Activated T-helper 1 cell treated with anti-CD3 and anti-CD28 coated beads, Interleukin-12 subunit alpha, Interleukin-12 subunit beta, Interleukin-2, Interleukin-4 antibody, amounts not matched to agents 30 ng/mL and 10 ng/mL and 1 ng/mL, durations not matched to agents 14 hours and 24 hours and 36 hours (primary cell): ENCODE results near the gene EXOG. TPM values are rescaled to one million over a fixed set of nuclear protein-coding genes. Genes with fewer than 3 reads are reported as not detected.
"Not testable (repeated sequence)": the region's sequence is repeated elsewhere in the genome, so short reads cannot be mapped to it uniquely, and the experiment has no call there.

Experiments used
- DNase-seq: peaks from one replicate; pipeline ENCODE4 v3.0.0; 2021; ENCODE audit warnings: low spot score
- H3K27ac Mint-ChIP-seq: one replicate; pipeline ENCODE4 v1.8.0; 2021; ENCODE audit warnings: mild to moderate bottlenecking, mixed read lengths
- H3K27me3 Mint-ChIP-seq: one replicate; pipeline ENCODE4 v1.8.0; 2022; ENCODE audit warnings: mild to moderate bottlenecking, moderate library complexity, mixed read lengths; ENCODE audit not compliant: insufficient read depth
- H3K36me3 Mint-ChIP-seq: one replicate; pipeline ENCODE4 v1.8.0; 2021; ENCODE audit warnings: low read depth, mixed read lengths
- H3K4me1 Mint-ChIP-seq: one replicate; pipeline ENCODE4 v1.8.0; 2021; ENCODE audit warnings: low read depth, mixed read lengths
- H3K4me3 Mint-ChIP-seq: one replicate; pipeline ENCODE4 v1.8.0; 2021; ENCODE audit warnings: mild to moderate bottlenecking, moderate library complexity, mixed read lengths
- H3K9me3 Mint-ChIP-seq: one replicate; pipeline ENCODE4 v1.8.0; 2021; ENCODE audit warnings: mixed read lengths
- intact Hi-C: fragments of 100-400 bp; cut with micrococcal nuclease; formaldehyde crosslinking; loops from one replicate; pipeline ENCODE4 v1.15.1; 2024
- total RNA-seq: library from RNA; stranded (reverse); gene quantifications from 2 replicates; pipeline ENCODE4 v1.2.3, GENCODE V29; 2022

EXOG gene
- total RNA-seq, 1 donor from 2014 or later: 21.6 TPM

DNA sequence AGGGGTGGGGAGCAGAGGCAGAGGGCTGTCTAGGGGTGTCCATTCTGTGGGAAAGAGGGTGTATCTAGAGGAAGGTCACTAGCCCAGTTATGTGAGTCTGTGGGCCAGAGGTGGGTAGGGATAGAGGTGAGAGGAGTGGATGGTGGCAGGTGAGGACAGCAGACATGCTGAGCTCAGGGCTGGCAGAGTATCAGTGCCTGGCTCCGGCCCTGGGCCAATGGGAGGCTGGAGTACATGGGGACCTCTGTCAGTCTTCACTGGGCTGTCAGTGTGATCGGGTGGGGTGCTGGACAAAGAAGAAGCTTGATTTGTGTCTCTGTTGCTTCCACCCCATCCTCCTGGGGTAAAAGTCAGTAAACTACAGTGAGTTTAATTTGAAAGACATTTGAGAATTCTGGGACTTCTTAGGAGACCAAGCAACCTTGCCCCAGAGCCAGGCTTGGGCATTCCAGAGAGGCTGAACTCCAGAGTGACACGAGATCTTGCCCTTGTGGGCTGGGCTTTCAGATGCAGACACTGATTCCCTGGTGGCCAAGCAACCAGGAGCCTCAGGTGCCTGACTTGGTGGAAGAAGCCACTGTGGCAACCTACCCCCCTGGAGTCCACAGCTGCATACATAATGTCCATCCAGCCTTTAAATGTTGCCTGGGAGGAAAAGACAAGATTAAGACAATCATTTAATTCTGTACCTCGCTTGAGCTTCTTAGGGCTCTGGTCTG lies 60.7 kb downstream of the EXOG start:
- Mint-ChIP-seq H3K4me1 (no peaks in the 10 kb centered on the region), H3K27me3 (no peaks in the 10 kb centered on the region), H3K27ac (no peak overlapping the region), H3K4me3 (no peak overlapping the region), H3K9me3 (no peaks in the 10 kb centered on the region), H3K36me3 (no peaks in the 10 kb centered on the region)
- no peak for DNase-seq
- intact Hi-C loops: no loop called here

- H3K27me3 Mint-ChIP-seq: no peaks in the 10 kb centered on the region
- no peaks in the 10 kb centered on the region for H3K4me1 Mint-ChIP-seq
- no peaks in the 10 kb centered on the region for H3K9me3 Mint-ChIP-seq
- H3K36me3 Mint-ChIP-seq: no peaks in the 10 kb centered on the region
- no peak overlapping the region for H3K4me3 Mint-ChIP-seq
- intact Hi-C loops: no loop called here
- DNase-seq: no peak
- H3K27ac Mint-ChIP-seq: no peak overlapping the region
Measured at GRCh38 chr3:38558864-38559263, 62.7 kb downstream of the EXOG start.

GRCh38 chr3:38560284-38560683 lies 64.1 kb downstream of the EXOG start:
- no peaks in the 10 kb centered on the region for H3K36me3 Mint-ChIP-seq
- no peaks in the 10 kb centered on the region for H3K9me3 Mint-ChIP-seq
- H3K27me3 Mint-ChIP-seq: no peaks in the 10 kb centered on the region
- intact Hi-C loops: no loop called here
- H3K4me1 Mint-ChIP-seq: no peaks in the 10 kb centered on the region
- H3K27ac Mint-ChIP-seq: no peak overlapping the region
- no peak for DNase-seq
- no peak overlapping the region for H3K4me3 Mint-ChIP-seq

GRCh38 chr3:38560996-38561717 lies 65.0 kb downstream of the EXOG start:
- no peak for DNase-seq
- Mint-ChIP-seq H3K27ac (no peak overlapping the region), H3K27me3 (no peaks in the 10 kb centered on the region), H3K4me1 (no peaks in the 10 kb centered on the region), H3K36me3 (no peaks in the 10 kb centered on the region), H3K9me3 (no peaks in the 10 kb centered on the region), H3K4me3 (no peak overlapping the region)
- intact Hi-C loops: no loop called here

DNA sequence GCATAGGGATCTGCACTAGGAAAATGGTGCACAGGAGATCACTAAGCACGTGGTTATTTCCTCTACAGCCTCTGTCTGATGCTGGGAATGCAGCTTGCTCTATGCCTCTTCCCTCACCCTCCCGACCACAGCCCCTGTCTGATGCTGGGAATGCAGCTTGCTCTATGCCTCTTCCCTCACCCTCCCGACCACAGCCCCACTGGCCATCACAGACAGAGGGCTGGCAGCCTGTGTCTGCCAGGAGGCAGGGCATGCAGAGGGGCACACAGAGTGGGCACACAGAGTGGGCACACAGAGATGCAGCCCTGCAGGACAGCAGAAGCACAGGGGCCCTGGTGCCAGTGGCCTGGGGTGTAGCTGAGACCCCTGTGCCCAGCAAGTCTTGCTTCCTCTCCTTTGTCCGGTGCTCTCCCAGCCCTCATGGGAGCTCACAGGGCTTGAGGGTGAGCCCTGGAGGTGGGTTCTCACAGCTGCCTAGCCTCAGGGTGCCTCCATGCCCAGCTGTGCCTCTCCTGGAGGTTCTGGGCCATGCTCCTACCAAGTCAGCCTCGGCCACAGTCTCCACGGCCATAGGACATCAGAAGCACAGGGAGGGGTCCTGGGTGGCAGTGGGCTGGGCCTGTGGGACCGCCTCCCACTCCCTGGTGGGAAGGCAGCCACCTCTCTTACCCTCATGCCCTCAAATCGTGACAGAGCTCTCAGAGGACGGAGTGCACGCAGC lies 65.8 kb downstream of the EXOG start:
- Mint-ChIP-seq H3K4me3 (no peak overlapping the region), H3K4me1 (no peaks in the 10 kb centered on the region), H3K27ac (no peak overlapping the region), H3K9me3 (no peaks in the 10 kb centered on the region), H3K36me3 (no peaks in the 10 kb centered on the region), H3K27me3 (no peaks in the 10 kb centered on the region)
- intact Hi-C loops: no loop called here
- no peak for DNase-seq

DNA sequence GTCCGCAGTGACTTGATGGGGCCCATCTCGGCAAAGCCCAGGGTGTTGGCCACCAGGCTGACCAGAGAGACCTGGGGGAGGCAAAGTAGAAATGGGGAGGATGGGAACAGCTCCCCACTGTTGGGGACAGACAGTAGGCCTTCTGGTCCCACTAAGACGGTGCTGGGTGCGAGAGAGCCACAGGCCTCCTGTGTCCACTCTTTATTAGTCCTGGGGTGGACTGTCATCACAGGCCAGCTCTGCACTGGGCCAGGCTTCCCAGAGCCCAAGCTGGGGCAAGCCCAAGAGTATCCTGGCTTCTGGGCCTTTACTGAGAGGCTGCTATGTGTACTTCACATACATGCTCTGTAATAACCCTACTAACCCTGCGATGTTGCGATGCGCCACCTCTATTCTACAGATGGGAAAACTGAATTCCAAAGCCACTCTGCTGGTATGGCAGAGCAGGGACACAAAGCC lies 66.4 kb downstream of the EXOG start:
- intact Hi-C loops: no loop called here
- H3K9me3 Mint-ChIP-seq: no peaks in the 10 kb centered on the region
- no peaks in the 10 kb centered on the region for H3K36me3 Mint-ChIP-seq
- no peaks in the 10 kb centered on the region for H3K4me1 Mint-ChIP-seq
- DNase-seq: no peak
- no peaks in the 10 kb centered on the region for H3K27me3 Mint-ChIP-seq
- no peak overlapping the region for H3K4me3 Mint-ChIP-seq
- H3K27ac Mint-ChIP-seq: no peak overlapping the region

DNA sequence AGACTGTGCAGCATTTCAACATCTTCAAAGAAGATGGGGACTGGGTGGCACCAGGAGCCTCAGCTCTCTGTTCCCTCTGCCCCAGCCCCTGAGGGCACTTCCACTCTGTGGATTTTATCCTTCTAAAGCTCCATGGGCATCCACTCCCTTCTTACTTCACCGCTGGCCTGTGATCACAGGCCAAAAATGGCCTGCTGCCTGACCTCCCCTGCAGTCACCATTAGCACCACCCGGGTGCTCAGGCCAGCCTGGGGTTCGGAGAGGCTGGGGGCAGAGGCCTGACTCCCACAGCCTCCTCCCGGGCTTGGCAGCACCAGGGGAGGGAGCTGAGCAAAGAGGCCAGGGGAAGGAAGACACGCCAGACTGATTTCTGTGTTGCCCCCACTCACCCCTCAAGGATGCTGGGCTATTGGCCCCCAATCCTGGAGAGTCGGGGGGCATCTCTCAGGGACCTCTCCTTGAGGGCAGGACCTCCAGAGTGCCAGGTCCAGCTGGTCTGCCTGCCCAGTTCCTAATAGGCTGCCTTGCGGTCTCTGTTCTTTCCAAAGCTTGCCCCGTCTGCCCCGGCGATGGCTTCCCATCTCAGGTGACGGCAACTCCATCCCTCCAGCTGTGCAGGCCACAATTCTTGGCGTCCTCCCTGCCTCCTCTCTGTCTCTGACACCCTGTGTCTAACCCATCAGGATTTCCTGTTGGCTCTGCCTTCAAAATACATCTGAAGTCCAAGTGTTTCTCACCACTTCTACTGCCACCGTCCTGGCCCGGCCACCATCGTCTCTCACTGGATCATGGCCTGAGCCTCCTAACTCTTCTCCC lies 67.1 kb downstream of the EXOG start:
- no peaks in the 10 kb centered on the region for H3K4me1 Mint-ChIP-seq
- intact Hi-C loops: no loop called here
- H3K27ac Mint-ChIP-seq: no peak overlapping the region
- no peak overlapping the region for H3K4me3 Mint-ChIP-seq
- no peaks in the 10 kb centered on the region for H3K27me3 Mint-ChIP-seq
- no peaks in the 10 kb centered on the region for H3K36me3 Mint-ChIP-seq
- no peaks in the 10 kb centered on the region for H3K9me3 Mint-ChIP-seq
- DNase-seq: no peak

GRCh38 chr3:38563886-38564270 lies 67.7 kb downstream of the EXOG start:
- Mint-ChIP-seq H3K4me1 (no peaks in the 10 kb centered on the region), H3K36me3 (no peaks in the 10 kb centered on the region), H3K27ac (no peak overlapping the region), H3K9me3 (no peaks in the 10 kb centered on the region), H3K4me3 (no peak overlapping the region), H3K27me3 (no peaks in the 10 kb centered on the region)
- no peak for DNase-seq
- intact Hi-C loops: no loop called here

GRCh38 chr3:38564631-38565338 lies 68.6 kb downstream of the EXOG start:
- Mint-ChIP-seq H3K27ac (no peak overlapping the region), H3K4me1 (no peaks in the 10 kb centered on the region)
- intact Hi-C loops: no loop called here

DNA sequence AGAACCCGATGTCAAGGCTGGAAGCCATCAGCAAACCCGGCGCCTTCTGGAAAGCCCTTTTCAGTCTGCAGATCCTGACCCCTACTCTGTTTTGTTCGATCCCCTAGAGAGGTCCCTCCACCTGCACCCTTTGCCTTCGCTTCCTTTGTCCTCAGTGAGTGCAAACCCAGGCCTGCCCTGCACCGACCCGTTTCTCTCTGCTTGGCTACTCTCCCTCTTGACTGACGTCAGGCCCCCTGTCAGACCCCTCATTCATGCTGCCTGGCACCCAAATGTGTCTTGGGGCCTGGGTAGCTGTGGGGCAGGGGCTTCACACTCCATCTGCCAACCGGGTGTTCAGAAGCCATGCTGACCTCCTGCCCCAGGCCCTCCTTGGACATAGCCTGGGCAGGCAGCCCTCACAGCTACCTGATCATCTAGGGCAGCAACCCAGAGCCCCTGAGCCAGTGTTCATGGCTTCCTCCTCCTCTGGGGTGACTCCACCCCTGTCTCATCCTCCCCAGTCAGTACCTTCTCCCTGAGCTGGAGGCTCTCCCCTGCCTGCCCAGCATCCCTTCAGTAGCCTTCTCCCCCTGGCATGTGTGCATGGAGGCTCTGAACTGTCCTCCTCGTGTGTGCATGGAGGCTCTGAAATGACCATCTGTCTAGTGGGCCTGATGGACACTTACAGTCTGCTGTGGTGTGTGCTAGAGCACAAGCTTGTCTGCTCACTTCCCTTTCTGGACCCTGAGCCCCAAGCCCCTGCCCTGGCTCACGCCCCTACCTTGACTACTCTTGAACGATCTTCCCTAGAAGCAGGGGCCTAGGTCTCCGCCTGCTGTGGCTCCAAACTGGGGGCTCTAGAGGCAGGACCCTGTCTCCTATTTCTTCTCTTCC lies 69.4 kb downstream of the EXOG start:
- Mint-ChIP-seq H3K4me1 (no peaks in the 10 kb centered on the region), H3K27ac (no peak overlapping the region), H3K36me3 (no peaks in the 10 kb centered on the region), H3K4me3 (no peak overlapping the region), H3K9me3 (no peaks in the 10 kb centered on the region), H3K27me3 (no peaks in the 10 kb centered on the region)
- intact Hi-C loops: no loop called here
- no peak for DNase-seq

More at GRCh38 chr3:38564631-38565338, 68.6 kb downstream of the EXOG start:
- Mint-ChIP-seq H3K27me3 (no peaks in the 10 kb centered on the region), H3K36me3 (no peaks in the 10 kb centered on the region), H3K4me3 (no peak overlapping the region), H3K9me3 (no peaks in the 10 kb centered on the region)
- no peak for DNase-seq

- no peak for DNase-seq
- no peaks in the 10 kb centered on the region for H3K4me1 Mint-ChIP-seq
- no peaks in the 10 kb centered on the region for H3K27me3 Mint-ChIP-seq
- no peak overlapping the region for H3K27ac Mint-ChIP-seq
- no peaks in the 10 kb centered on the region for H3K36me3 Mint-ChIP-seq
- no peaks in the 10 kb centered on the region for H3K9me3 Mint-ChIP-seq
- H3K4me3 Mint-ChIP-seq: no peak overlapping the region
- intact Hi-C loops: no loop called here
Measured at GRCh38 chr3:38566215-38566528, 70.0 kb downstream of the EXOG start.

GRCh38 chr3:38566794-38567193 lies 70.7 kb downstream of the EXOG start:
- DNase-seq, H3K27me3 Mint-ChIP-seq, H3K36me3 Mint-ChIP-seq, intact Hi-C loops, H3K27ac Mint-ChIP-seq, H3K4me1 Mint-ChIP-seq, H3K4me3 Mint-ChIP-seq, H3K9me3 Mint-ChIP-seq: not testable (repeated sequence)
